ENCODE results near the gene HSF5. TPM values are rescaled to one million over a fixed set of nuclear protein-coding genes. Genes with fewer than 3 reads are reported as not detected.

The HSF5 gene
- total and polyA plus RNA-seq, 2 of the 13 experiments (the other 11 are each of a cell fraction or from before 2014, with no cell fraction given) = not detected

DNA sequence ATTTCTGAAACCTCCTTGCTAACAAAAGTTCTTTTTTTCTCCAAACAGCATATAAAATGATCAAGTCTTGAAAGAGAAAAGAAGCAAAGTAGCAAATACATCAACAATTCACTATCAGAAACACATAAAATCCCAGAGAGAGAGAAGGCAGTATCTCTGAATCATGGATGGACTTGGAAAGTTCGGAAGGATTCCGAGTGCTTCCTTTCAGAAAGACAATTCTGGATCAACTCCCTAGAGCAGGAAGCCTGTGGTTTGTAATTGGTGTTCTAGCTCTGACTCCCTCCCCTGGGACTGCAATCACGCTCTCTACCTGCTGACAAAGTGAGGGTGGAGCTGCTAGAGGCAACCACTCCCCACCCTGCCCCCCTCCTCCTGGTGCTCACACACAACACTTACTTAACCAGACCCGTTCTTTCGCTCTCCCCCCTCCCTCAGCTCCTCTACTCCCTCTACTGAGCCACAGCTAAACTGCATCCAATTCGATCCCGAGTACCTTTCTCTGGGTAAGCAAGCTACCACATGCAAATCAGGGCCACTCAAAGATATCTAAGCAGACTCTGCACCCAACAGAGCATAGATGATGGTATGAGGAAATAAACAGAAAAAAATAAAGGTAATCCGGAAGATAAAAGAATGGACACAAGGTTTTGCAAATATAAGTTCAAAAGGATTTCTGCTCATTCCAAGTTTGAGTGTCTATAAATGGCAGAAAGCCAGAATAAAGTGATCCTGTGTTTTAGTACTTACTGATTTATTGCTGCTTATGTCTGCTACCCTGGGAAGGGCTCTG, 70.7 kb downstream of the HSF5 start, which contains the start of gene RNF43 (continued):
- TF ChIP-seq, protein P1, sequence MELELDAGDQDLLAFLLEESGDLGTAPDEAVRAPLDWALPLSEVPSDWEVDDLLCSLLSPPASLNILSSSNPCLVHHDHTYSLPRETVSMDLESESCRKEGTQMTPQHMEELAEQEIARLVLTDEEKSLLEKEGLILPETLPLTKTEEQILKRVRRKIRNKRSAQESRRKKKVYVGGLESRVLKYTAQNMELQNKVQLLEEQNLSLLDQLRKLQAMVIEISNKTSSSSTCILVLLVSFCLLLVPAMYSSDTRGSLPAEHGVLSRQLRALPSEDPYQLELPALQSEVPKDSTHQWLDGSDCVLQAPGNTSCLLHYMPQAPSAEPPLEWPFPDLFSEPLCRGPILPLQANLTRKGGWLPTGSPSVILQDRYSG (CRISPR knock-in tag; IDR thresholded peaks at IDR 0.05) = no peak
- TF ChIP-seq NFIC (IDR thresholded peaks at IDR 0.05; ENCODE audit: low read length) (peak; percentile 21), MBD4 (IDR thresholded peaks at IDR 0.05; ENCODE audit: borderline replicate concordance, low read length) (no peak; the same call in 1 of the 2 replicates), ZNF343 (CRISPR knock-in tag; IDR thresholded peaks at IDR 0.05) (peak; percentile 86; the same call in 1 of the 2 replicates), ZNF788 (CRISPR knock-in tag; IDR thresholded peaks at IDR 0.05; ENCODE audit: borderline replicate concordance) (peak; percentile 93; the same call in 1 of the 2 replicates), HNRNPH1 (optimal IDR thresholded peaks at IDR 0.05; ENCODE audit: low read depth, low read length) (peak; percentile 61), NR2F2 (IDR thresholded peaks at IDR 0.05; ENCODE audit: borderline replicate concordance, low read depth) (peak; percentile 15; the same call in 1 of the 2 replicates), SP140L (CRISPR knock-in tag; IDR thresholded peaks at IDR 0.05; ENCODE audit: borderline replicate concordance) (no peak), RBM22 (optimal IDR thresholded peaks at IDR 0.05; ENCODE audit: low read length) (peak; percentile 44), ZNF546 (CRISPR knock-in tag; conservative IDR thresholded peaks at IDR 0.05) (no peak), MXI1 (IDR thresholded peaks at IDR 0.05; ENCODE audit: borderline replicate concordance, low read depth, low read length) (peak; percentile 90; the same call in 1 of the 3 replicates), CBX1 (IDR thresholded peaks at IDR 0.05; ENCODE audit: low read depth) (no peak), ZBTB42 (CRISPR knock-in tag; IDR thresholded peaks at IDR 0.05) (no peak), CBX2 (IDR thresholded peaks at IDR 0.05; ENCODE audit: low read depth, low read length) (no peak), CBX2 (CRISPR knock-in tag; IDR thresholded peaks at IDR 0.05; ENCODE audit: low read depth) (peak; percentile 76; the same call in 1 of the 2 replicates)
- TF ChIP-seq, protein P2, sequence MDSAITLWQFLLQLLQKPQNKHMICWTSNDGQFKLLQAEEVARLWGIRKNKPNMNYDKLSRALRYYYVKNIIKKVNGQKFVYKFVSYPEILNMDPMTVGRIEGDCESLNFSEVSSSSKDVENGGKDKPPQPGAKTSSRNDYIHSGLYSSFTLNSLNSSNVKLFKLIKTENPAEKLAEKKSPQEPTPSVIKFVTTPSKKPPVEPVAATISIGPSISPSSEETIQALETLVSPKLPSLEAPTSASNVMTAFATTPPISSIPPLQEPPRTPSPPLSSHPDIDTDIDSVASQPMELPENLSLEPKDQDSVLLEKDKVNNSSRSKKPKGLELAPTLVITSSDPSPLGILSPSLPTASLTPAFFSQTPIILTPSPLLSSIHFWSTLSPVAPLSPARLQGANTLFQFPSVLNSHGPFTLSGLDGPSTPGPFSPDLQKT (CRISPR knock-in tag; IDR thresholded peaks at IDR 0.05; ENCODE audit: borderline replicate concordance) = no peak
- TF ChIP-seq, protein P3, sequence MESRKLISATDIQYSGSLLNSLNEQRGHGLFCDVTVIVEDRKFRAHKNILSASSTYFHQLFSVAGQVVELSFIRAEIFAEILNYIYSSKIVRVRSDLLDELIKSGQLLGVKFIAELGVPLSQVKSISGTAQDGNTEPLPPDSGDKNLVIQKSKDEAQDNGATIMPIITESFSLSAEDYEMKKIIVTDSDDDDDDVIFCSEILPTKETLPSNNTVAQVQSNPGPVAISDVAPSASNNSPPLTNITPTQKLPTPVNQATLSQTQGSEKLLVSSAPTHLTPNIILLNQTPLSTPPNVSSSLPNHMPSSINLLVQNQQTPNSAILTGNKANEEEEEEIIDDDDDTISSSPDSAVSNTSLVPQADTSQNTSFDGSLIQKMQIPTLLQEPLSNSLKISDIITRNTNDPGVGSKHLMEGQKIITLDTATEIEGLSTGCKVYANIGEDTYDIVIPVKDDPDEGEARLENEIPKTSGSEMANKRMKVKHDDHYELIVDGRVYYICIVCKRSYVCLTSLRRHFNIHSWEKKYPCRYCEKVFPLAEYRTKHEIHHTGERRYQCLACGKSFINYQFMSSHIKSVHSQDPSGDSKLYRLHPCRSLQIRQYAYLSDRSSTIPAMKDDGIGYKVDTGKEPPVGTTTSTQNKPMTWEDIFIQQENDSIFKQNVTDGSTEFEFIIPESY (CRISPR knock-in tag; IDR thresholded peaks at IDR 0.05) = peak; percentile 71; the same call in 1 of the 2 replicates
- TF ChIP-seq, protein P4, sequence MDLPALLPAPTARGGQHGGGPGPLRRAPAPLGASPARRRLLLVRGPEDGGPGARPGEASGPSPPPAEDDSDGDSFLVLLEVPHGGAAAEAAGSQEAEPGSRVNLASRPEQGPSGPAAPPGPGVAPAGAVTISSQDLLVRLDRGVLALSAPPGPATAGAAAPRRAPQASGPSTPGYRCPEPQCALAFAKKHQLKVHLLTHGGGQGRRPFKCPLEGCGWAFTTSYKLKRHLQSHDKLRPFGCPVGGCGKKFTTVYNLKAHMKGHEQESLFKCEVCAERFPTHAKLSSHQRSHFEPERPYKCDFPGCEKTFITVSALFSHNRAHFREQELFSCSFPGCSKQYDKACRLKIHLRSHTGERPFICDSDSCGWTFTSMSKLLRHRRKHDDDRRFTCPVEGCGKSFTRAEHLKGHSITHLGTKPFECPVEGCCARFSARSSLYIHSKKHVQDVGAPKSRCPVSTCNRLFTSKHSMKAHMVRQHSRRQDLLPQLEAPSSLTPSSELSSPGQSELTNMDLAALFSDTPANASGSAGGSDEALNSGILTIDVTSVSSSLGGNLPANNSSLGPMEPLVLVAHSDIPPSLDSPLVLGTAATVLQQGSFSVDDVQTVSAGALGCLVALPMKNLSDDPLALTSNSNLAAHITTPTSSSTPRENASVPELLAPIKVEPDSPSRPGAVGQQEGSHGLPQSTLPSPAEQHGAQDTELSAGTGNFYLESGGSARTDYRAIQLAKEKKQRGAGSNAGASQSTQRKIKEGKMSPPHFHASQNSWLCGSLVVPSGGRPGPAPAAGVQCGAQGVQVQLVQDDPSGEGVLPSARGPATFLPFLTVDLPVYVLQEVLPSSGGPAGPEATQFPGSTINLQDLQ (CRISPR knock-in tag; IDR thresholded peaks at IDR 0.05) = no peak
- TF ChIP-seq, protein P5, sequence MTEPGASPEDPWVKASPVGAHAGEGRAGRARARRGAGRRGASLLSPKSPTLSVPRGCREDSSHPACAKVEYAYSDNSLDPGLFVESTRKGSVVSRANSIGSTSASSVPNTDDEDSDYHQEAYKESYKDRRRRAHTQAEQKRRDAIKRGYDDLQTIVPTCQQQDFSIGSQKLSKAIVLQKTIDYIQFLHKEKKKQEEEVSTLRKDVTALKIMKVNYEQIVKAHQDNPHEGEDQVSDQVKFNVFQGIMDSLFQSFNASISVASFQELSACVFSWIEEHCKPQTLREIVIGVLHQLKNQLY (CRISPR knock-in tag; IDR thresholded peaks at IDR 0.05) = peak; percentile 87

All from HepG2 (cell line).